CD4-positive, alpha-beta T cell treated with Interleukin-4 for 4 hours (primary cell): ENCODE data around the gene ITGA8.
"Not testable (repeated sequence)": the region's sequence is repeated elsewhere in the genome, so short reads cannot be mapped to it uniquely, and the experiment has no call there.

Source experiments
- DNase-seq: peaks from one replicate; pipeline ENCODE4 v3.0.0-alpha.2; 2020

Gene ITGA8

DNA sequence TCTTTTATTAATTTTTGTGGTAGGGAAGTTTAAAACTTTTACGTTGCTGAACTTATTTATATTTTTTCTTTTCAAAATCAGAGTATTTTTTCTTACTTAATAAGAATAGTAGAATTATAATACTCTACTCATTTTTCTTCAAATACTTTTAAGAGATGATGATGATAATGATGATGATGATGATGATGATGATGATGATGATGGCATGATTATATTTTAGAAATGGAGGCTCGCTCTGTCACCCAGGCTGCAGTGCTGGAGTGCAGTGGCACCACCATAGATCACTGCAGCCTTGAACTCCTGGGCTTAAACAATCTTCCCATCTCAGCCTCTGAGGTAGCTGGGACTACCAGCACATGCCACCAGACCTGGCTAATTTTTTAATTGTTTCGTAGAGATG lies 230.3 kb downstream of the ITGA8 start:
- no peak for DNase-seq

GRCh38 chr10:15487376-15487775 lies 232.3 kb downstream of the ITGA8 start:
- DNase-seq: no peak

GRCh38 chr10:15486404-15486803 lies 233.3 kb downstream of the ITGA8 start:
- no peak for DNase-seq

- DNase-seq: no peak
Measured at GRCh38 chr10:15485684-15486316, 233.9 kb downstream of the ITGA8 start.

- DNase-seq: no peak
Measured at GRCh38 chr10:15485027-15485426, 234.7 kb downstream of the ITGA8 start.

- DNase-seq: no peak
Measured at GRCh38 chr10:15484128-15484527, 235.6 kb downstream of the ITGA8 start.

DNA sequence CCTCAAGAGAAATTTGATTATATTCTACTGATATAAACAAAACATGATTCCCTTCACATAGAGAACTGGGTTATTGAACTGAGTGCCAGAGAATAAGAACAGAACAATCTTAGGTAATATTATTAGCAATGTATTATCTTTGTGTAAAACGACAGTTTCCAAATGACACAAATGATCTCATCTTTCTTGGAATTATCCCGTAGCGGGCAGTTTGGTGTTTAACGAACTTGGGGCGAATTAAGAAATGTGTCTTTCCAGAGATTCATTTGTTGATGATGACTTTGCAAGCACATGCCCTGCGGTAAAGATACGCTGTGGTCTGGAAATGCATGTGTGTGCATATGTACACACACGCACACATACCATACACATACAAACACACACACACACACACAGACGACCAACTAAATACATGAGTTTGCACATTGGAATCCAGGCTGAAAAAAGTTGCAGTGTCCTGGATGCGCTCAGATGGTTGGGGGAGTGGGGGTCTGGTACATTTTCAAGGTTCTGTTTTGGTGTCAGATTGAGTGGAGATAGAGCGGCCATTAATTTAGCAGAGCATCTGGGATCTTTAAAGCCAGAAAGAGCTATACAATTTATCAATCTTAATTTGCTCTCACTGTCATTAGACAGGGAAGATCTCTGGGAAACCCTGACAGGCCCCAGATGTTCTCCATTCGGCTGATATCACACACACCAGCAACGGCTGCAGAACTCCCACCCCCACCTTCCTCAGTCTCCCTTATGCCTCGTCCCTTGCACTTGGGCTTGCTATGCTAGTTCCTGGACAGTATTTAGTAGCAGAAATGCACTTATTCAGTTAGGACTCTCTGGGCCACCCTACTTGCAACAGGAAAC lies 236.3 kb downstream of the ITGA8 start:
- no peak for DNase-seq

GRCh38 chr10:15482156-15482555 lies 237.6 kb downstream of the ITGA8 start:
- no peak for DNase-seq

GRCh38 chr10:15478950-15479349 lies 240.8 kb downstream of the ITGA8 start:
- no peak for DNase-seq

DNA sequence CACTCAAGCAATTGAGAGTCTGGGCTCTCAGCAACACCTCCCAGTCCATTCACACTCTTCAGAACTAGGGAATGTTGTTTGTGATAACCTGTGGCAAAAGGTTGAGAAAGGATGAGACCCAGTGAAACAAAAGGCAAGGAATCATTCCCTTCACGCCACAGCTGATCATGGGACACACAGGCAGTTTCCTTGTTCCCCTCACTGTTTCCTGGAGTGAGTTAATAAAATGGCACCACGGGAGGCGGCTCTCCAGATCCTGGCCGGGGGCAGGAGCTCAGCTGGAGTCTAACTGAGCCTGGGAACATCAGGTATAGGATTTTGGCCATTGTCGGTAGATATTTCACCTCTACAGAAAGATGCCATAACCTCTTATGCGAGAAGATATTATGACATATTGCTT lies 241.3 kb downstream of the ITGA8 start:
- DNase-seq: no peak

- DNase-seq: no peak
Measured at GRCh38 chr10:15476337-15476736, 243.4 kb downstream of the ITGA8 start.

DNA sequence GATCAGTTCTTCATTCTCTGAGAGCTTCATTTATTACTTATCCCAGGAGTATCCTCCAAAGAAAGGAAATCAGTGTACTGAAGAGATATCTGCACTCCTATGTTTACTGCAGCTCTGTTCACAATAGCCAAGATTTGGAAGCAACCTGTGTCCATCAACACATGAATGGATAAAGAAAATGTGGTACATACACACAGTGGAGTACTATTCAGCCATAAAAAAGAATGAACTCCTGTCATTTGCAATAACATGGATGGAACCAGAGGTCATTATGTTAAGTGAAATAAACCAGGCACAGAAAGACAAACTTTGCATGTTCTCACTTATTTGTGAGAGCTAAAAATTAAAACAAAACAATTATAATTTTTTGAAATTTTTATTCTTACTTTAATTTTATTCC lies 244.3 kb downstream of the ITGA8 start:
- not testable (repeated sequence) for DNase-seq

DNA sequence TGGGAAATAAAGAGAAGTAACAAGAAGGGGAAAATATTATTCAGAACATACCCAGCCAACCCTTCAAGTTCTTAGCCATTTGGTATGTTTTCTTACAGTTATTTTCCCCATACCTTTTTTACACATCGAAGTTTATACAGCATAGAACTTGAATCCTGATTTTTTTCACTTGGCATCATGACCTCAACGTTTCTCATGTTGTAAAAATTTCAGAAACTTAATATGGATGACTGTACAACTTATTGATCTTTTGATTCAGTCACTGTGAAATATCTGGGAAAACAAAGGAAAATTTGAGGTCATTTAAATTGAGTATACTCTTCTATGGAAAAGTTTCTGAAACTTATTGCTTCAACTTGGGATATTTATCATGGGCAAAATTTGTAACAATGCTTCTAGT lies 245.1 kb downstream of the ITGA8 start:
- DNase-seq: no peak

- no peak for DNase-seq
Measured at GRCh38 chr10:15473396-15473767, 246.3 kb downstream of the ITGA8 start.

DNA sequence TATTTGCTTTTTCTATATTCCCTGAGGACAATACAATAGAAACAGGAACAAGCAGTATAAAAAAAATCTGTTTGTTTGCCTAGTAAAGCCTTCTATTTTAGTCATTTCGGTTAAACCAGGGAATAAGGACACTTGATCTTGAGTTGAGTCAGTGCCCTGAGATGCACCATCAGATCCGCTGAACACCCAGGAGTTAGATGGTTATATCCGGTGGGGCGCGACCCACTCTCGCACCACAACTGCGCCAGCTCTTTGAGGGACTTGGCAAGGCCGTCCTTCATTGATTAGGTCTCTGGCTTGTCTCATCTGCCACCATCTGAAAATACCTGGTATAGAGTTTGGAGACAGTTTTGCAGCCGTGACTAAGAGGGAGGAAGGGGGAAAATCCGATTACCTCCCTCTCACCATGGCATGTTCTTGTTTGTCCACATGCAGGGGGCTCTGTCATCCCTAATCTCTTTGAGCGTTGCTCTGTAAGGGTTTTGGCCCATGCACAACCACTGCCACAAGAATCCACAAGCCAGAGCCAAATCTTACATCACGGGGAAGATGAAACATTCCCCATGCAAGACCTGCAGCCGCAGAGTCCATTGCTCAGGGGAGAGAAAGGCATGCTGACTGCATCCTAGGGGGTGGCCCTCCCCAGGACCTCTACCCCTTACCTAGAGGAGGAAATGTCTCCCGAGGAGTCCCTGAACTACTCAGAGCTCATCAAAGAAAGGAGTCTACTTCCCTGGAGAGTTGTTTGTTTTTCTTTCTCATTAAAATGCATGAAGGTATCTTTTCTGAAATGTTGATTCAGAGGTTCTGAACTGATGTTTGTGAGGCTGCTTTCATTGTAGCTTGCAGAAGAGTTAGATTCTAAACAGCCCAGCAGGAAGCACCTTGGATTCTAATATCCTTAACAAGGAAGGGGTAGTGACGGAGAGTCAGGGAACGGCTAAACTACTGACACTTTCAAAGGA lies 247.0 kb downstream of the ITGA8 start:
- DNase-seq: no peak

GRCh38 chr10:15472008-15472407 lies 247.7 kb downstream of the ITGA8 start:
- no peak for DNase-seq

DNA sequence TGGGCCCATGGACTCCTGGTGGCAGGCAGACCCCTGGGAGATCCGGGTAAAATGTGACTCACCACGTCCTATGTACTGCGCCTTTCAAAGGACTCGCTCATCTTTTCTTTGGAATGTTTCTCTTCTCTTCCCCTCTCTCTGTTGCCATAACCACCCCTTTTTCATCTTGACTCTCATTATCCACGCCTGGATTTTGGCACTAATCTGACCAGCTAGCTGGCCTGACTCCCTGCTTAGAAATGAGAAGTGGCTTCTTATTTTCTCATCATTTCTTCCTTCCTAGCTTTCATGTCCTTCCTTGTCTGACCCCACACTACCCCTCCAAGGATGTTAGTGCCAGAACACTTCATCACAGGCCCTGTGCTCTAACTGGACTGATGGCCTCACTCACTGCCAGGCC lies 250.6 kb downstream of the ITGA8 start:
- no peak for DNase-seq

DNA sequence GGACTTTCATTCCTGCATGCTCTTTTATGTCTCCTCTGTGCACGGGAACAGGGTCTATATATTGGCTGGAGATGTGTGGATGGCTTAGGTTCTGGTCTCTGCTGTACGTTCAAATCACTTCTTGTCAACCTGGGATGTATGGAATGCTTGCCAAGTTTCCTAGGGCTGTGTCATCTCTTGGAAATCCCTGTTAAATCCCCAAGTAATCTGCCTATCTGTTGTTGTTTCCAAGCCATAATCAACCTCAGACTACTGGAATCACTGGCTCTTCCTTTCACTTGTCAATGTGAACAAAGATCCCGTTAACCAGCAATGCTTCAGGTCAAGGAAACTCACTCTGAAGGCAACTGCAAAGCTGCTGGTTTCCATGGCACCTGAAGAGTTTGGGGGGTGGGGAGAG lies 255.3 kb downstream of the ITGA8 start:
- no peak for DNase-seq
